Activated CD8-positive, alpha-beta memory T cell treated with anti-CD3 and anti-CD28 coated beads, Interleukin-2, amount 50 U/mL, for 48 hours (primary cell): ENCODE measurements around the gene TMEM267.

Experiments
- DNase-seq: peaks from one replicate; pipeline ENCODE4 v3.0.0-alpha.2; 2020

TMEM267 gene

GRCh38 chr5:43401827-43402226, 81.8 kb downstream of the TMEM267 start:
- no peak for DNase-seq

DNA sequence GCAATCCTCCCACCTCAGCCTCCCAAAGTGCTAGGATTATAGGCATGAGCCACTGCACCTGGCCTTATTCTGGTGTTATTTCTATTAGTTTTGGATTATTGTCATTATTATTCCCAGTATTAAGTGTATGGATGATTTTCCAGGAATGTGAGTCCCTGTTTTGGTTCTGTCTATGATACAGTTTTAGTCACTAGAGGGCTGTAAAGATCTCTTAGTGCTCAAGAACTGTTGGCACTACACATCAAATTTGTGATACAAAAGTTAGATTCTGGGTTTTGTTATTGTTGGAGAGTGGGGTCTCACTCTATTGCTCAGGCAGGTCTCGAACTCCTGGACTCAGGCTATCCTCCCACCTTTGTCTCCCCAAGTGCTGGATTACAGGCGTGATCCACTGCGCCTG, 83.6 kb downstream of the TMEM267 start:
- no peak for DNase-seq

DNA sequence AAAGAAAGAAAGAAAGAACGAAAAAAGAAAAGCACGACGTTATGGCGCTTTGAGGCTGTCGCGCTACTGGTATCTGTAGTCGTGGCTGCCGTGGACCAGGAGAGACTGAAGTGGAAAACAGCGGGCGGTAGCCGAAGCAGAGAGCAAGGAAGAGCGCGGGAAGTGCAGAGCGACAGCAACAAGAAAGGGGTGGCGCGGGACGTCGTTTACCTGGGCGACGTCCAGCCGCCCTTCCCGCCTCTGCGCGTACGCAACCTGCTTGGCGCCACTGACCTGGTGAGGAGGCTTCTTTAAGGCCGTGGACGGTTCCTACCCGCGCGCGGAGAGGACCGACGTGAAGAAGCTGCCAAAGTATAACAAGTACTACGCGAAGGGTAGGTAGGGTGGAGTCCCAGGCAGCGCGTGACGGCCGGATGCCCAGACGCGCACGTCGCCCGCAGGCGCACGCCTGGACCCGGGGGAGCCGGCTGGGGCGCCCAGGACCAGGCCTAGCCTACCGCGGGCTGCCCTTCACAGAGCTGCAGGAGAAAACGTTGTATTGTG, 86.8 kb downstream of the TMEM267 start:
- peak; percentile 85 for DNase-seq
